Panc1 (cell line): ENCODE results near the gene PDGFA. TPM values are rescaled to one million over a fixed set of nuclear protein-coding genes. Genes with fewer than 3 reads are reported as not detected.

Source experiments
- ATAC-seq: fragments of 200-7000 bp; cut with Tn5 transposase; 2 replicates; pipeline ENCODE4 v1.9.1; 2020; ENCODE audit warnings: mild to moderate bottlenecking, moderate library complexity
- BruUV-seq: library from RNA; stranded (reverse); fragments of 400-500 nt; replicated peaks from 2 replicates; lab custom pipeline; 2021; lab: Mats Ljungman, UMichigan
- CTCF ChIA-PET: fragments of 300-600 bp; sonication (Branson Sonifier 250); formaldehyde crosslinking; loops from one replicate; lab custom pipeline; 2022; ENCODE audit warnings: antibody characterized with exemption; lab: Charles Lee
- POLR2A ChIA-PET: fragments of 300-600 bp; sonication (Branson Sonifier 250); formaldehyde crosslinking; loops from one replicate; lab custom pipeline; 2022; ENCODE audit warnings: antibody characterized with exemption; lab: Charles Lee
- DNase-seq: peaks from one replicate; pipeline ENCODE4 v3.0.0-alpha.2; 2010; ENCODE audit warnings: low read depth, low spot score
- H3K27ac ChIP-seq: 2 replicates; pipeline ENCODE4 v1.5.1; 2011; ENCODE audit warnings: mild to moderate bottlenecking, low read length, inconsistent platforms
- H3K27me3 ChIP-seq: fragments of 200-500 bp; sonication (Bioruptor generic); 2 replicates; pipeline ENCODE4 v1.6.0; 2014; ENCODE audit warnings: low read length, inconsistent platforms; ENCODE audit not compliant: control insufficient read depth, insufficient read depth
- H3K36me3 ChIP-seq: fragments of 200-500 bp; sonication (Bioruptor generic); 2 replicates; pipeline ENCODE4 v1.5.1; 2014; ENCODE audit warnings: inconsistent platforms, mild to moderate bottlenecking, low read length, moderate library complexity; ENCODE audit not compliant: control insufficient read depth, insufficient read depth
- H3K4me1 ChIP-seq: 2 replicates; pipeline ENCODE4 v1.5.1; 2011; ENCODE audit warnings: inconsistent platforms, mild to moderate bottlenecking, low read length, moderate library complexity; ENCODE audit not compliant: control insufficient read depth, insufficient read depth
- H3K4me3 ChIP-seq, 2 experiments: 2 replicates each; pipeline ENCODE4 v1.5.1; 2011 to 2012; ENCODE audit warnings: low read depth in 2 of 2, low read length in 2 of 2, mild to moderate bottlenecking in 2 of 2, inconsistent platforms in 1 of 2, moderate library complexity in 1 of 2
- H3K9me3 ChIP-seq: fragments of 200-500 bp; sonication (Bioruptor generic); 2 replicates; pipeline ENCODE4 v1.5.1; 2014; ENCODE audit warnings: low read depth, mild to moderate bottlenecking, inconsistent platforms, low read length, moderate library complexity; ENCODE audit not compliant: control insufficient read depth, insufficient read depth
- CTCF ChIP-seq: fragments of 450-650 bp; IDR thresholded peaks from 2 replicates; pipeline ENCODE4 v1.5.1; 2017; ENCODE audit warnings: mild to moderate bottlenecking
- POLR2AphosphoS5 ChIP-seq: IDR thresholded peaks from 2 replicates; pipeline ENCODE4 v1.6.1; 2012; ENCODE audit warnings: mild to moderate bottlenecking, low read depth, low read length, moderate library complexity
- REST ChIP-seq, 2 experiments: IDR thresholded peaks; 2 replicates each; pipeline ENCODE4 v1.6.1; 2011 to 2012; ENCODE audit warnings: low read depth in 2 of 2, control low read depth in 1 of 2, low read length in 1 of 2, mild to moderate bottlenecking in 1 of 2, moderate library complexity in 1 of 2; ENCODE audit not compliant: insufficient read depth in 1 of 2
- SIN3A ChIP-seq: IDR thresholded peaks from 2 replicates; pipeline ENCODE4 v1.6.1; 2012; ENCODE audit warnings: low read depth, mild to moderate bottlenecking, low read length, moderate library complexity, borderline replicate concordance; ENCODE audit not compliant: insufficient read depth
- TCF7L2 ChIP-seq: IDR thresholded peaks from 2 replicates; pipeline ENCODE4 v1.6.1; 2011; ENCODE audit warnings: mild to moderate bottlenecking, low read depth, low read length, inconsistent platforms
- in situ Hi-C: cut with HindIII; loops from 2 replicates; pipeline ENCODE4 v1.10.0; 2016; ENCODE audit warnings: low sequenced_read_pairs, low pct_unique_long_range_greater_than_20kb
- intact Hi-C: fragments of 100-400 bp; cut with micrococcal nuclease; formaldehyde crosslinking; loops from one replicate; pipeline ENCODE4 v1.10.0; 2022; ENCODE audit not compliant: unreplicated experiment
- total RNA-seq: library from RNA; stranded (reverse); gene quantifications from one replicate; pipeline ENCODE4 v1.2.1, GENCODE V29; 2021; ENCODE audit not compliant: unreplicated experiment

Gene PDGFA
- total RNA-seq, 1 experiment from 2014 or later, result 18.5 TPM

GRCh38 chr7:483656-484355 is 35.8 kb downstream of the PDGFA start:
- H3K36me3 ChIP-seq, result no peaks in the 10 kb centered on the region
- TF ChIP-seq REST (IDR thresholded peaks at IDR 0.05; ENCODE audit: insufficient read depth in 1 of 2, low read depth in 2 of 2, low read length in 1 of 2) (no peak), SIN3A (no peak), CTCF (no peak), TCF7L2 (no peak), POLR2AphosphoS5 (no peak)
- ATAC-seq (no peak), DNase-seq (no peak)
- ChIA-PET CTCF (interaction anchor here (0.5 kb wide), 1 partner anchor 14 kb away, joined by 4 read pairs; no protein-coding TSS in a partner anchor), POLR2A (no interaction called here)
- H3K9me3 ChIP-seq, result no peaks in the 10 kb centered on the region
- H3K4me1 ChIP-seq, result peaks cover 13% of the 10 kb centered on the region
- no peak overlapping the region for H3K27ac ChIP-seq
- BruUV-seq, result no TSS peak
- H3K27me3 ChIP-seq, result no peaks in the 10 kb centered on the region
- in situ Hi-C loops, result no loop called here
- no peak overlapping the region for H3K4me3 ChIP-seq
- intact Hi-C loops, result no loop called here

- CTCF ChIA-PET, result no interaction called here
- H3K36me3 ChIP-seq, result no peaks in the 10 kb centered on the region
- no TSS peak for BruUV-seq
Observed at GRCh38 chr7:482521-483083, 37.0 kb downstream of the PDGFA start.

More at GRCh38 chr7:482521-483083, 37.0 kb downstream of the PDGFA start:
- ATAC-seq (no peak), DNase-seq (no peak)
- POLR2A ChIA-PET, result no interaction called here
- intact Hi-C loops (no loop called here), in situ Hi-C loops (no loop called here)
- H3K4me3 ChIP-seq, result no peak overlapping the region
- H3K4me1 ChIP-seq, result peaks cover 19% of the 10 kb centered on the region
- TF ChIP-seq POLR2AphosphoS5 (no peak), REST (IDR thresholded peaks at IDR 0.05; ENCODE audit: insufficient read depth in 1 of 2, low read depth in 2 of 2, low read length in 1 of 2) (no peak), SIN3A (no peak), TCF7L2 (no peak), CTCF (no peak)
- no peaks in the 10 kb centered on the region for H3K9me3 ChIP-seq
- H3K27ac ChIP-seq, result no peak overlapping the region
- no peaks in the 10 kb centered on the region for H3K27me3 ChIP-seq
